HepG2 (cell line): Measurements from ENCODE around the gene DPH3. TPM values are rescaled to one million over a fixed set of nuclear protein-coding genes. Genes with fewer than 3 reads are reported as not detected.

ENCODE experiments used
- ATAC-seq: fragments of 200-7000 bp; cut with Tn5 transposase; 3 replicates; pipeline ENCODE4 v1.9.1; 2020; ENCODE audit warnings: mild to moderate bottlenecking, moderate library complexity
- BruUV-seq: library from RNA; stranded (reverse); fragments of 400-500 nt; replicated peaks from 2 replicates; lab custom pipeline; 2021; lab: Mats Ljungman, UMichigan
- CTCF ChIA-PET: fragments of 300-600 bp; formaldehyde crosslinking; extraction: SDS; loops from one replicate; lab custom pipeline; 2021; ENCODE audit warnings: low total read pairs, inconsistent platforms, low intra/inter-chr PET ratio; lab: Yijun Ruan, JAX
- POLR2A ChIA-PET: fragments of 350-600 bp; sonication (Branson Sonifier 250); formaldehyde crosslinking; loops from one replicate; lab custom pipeline; 2020; ENCODE audit warnings: antibody characterized with exemption, inconsistent platforms; lab: Yijun Ruan, JAX
- DNase-seq: peaks from one replicate; pipeline ENCODE4 v3.0.0-alpha.2; 2015; ENCODE audit warnings: low spot score
- FAIRE-seq: peaks from 3 replicates; lab custom pipeline; 2011; peaks lifted over from hg19 to GRCh38; lab: Jason Lieb, UNC
- H2AFZ ChIP-seq: one replicate; pipeline ENCODE4 v1.6.1; 2011; ENCODE audit warnings: low read length, inconsistent platforms
- H3K27ac ChIP-seq: fragments of 300-600 bp; 3 replicates; pipeline ENCODE4 v1.8.0; 2011; ENCODE audit warnings: mixed run types, mild to moderate bottlenecking, mixed read lengths, low read length, inconsistent platforms; ENCODE audit not compliant: insufficient read depth; ENCODE audit errors: extremely low read length
- H3K27me3 ChIP-seq, 2 experiments: fragments of 200-600 bp in 1 of 2; 2 replicates in 1 of 2; 3 replicates in 1 of 2; pipeline versions ENCODE4 v1.6.0 to v1.8.0; 2011; ENCODE audit warnings: low read length in 2 of 2, mild to moderate bottlenecking in 2 of 2, moderate library complexity in 2 of 2, inconsistent platforms in 1 of 2; ENCODE audit not compliant: insufficient read depth in 2 of 2, control insufficient read depth in 1 of 2
- H3K36me3 ChIP-seq, 2 experiments: fragments of 200-600 bp in 1 of 2; replicated peaks in 1 of 2; 2 replicates in 1 of 2; 3 replicates in 1 of 2; pipeline versions ENCODE4 v1.5.1 to v1.8.0; 2011; ENCODE audit warnings: low read length in 2 of 2, inconsistent platforms in 1 of 2; ENCODE audit not compliant: insufficient read depth in 2 of 2, control insufficient read depth in 1 of 2
- H3K4me1 ChIP-seq: 2 replicates; pipeline ENCODE4 v1.5.1; 2012; ENCODE audit warnings: low read length, inconsistent platforms; ENCODE audit not compliant: insufficient read depth
- H3K4me2 ChIP-seq: 2 replicates; pipeline ENCODE4 v1.6.0; 2011; ENCODE audit warnings: low read depth, low read length, inconsistent platforms
- H3K4me3 ChIP-seq, 3 experiments: fragments of 200-600 bp in 1 of 3; sonication (generic), shearing (Covaris generic) in 1 of 3; replicated peaks in 1 of 3; 2 replicates each; pipeline ENCODE4 v1.5.1; 2011 to 2016; ENCODE audit warnings: low read length in 3 of 3, inconsistent platforms in 2 of 3, low read depth in 2 of 3, mild to moderate bottlenecking in 2 of 3, control low read depth in 1 of 3, mixed read lengths in 1 of 3; ENCODE audit not compliant: insufficient read depth in 1 of 3
- H3K79me2 ChIP-seq: one replicate; pipeline ENCODE4 v1.6.1; 2011; ENCODE audit warnings: low read length, inconsistent platforms; ENCODE audit not compliant: insufficient read depth
- H3K9ac ChIP-seq: 2 replicates; pipeline ENCODE4 v1.6.0; 2011; ENCODE audit warnings: mild to moderate bottlenecking, low read depth, low read length, inconsistent platforms; ENCODE audit not compliant: insufficient read depth
- H3K9me3 ChIP-seq: 2 replicates; pipeline ENCODE4 v1.5.1; 2012; ENCODE audit warnings: mild to moderate bottlenecking, low read length
- H4K20me1 ChIP-seq: 2 replicates; pipeline ENCODE4 v1.6.0; 2011; ENCODE audit warnings: inconsistent platforms, mild to moderate bottlenecking, low read length, moderate library complexity; ENCODE audit not compliant: insufficient read depth
- ARID4A ChIP-seq: sonication (generic); formaldehyde crosslinking; IDR thresholded peaks from 2 replicates; pipeline ENCODE4 v1.5.0; 2020; ENCODE audit warnings: mild to moderate bottlenecking, missing genetic modification reagents, borderline replicate concordance
- CREBL2 ChIP-seq: sonication (generic); formaldehyde crosslinking; IDR thresholded peaks from 2 replicates; pipeline ENCODE4 v1.8.1; 2023; ENCODE audit warnings: missing genetic modification reagents, mild to moderate bottlenecking, borderline replicate concordance
- ETV5 ChIP-seq: IDR thresholded peaks from 2 replicates; pipeline ENCODE4 v1.6.1; 2018; ENCODE audit warnings: missing biosample characterization, missing genetic modification reagents, inconsistent platforms, borderline replicate concordance
- MYNN ChIP-seq: sonication (generic); formaldehyde crosslinking; IDR thresholded peaks from 2 replicates; pipeline ENCODE4 v1.4.0; 2020; ENCODE audit warnings: mild to moderate bottlenecking, low read depth, missing genetic modification reagents
- NFE2 ChIP-seq: sonication (generic); formaldehyde crosslinking; IDR thresholded peaks from 2 replicates; pipeline ENCODE4 v1.4.0; 2020; ENCODE audit warnings: missing genetic modification reagents
- NFRKB ChIP-seq: fragments of 450-650 bp; IDR thresholded peaks from 2 replicates; pipeline ENCODE4 v1.6.1; 2017
- TCF7L2 ChIP-seq: IDR thresholded peaks from 2 replicates; pipeline ENCODE4 v1.6.1; 2011; ENCODE audit warnings: mild to moderate bottlenecking, low read depth, low read length, moderate library complexity
- TFE3 ChIP-seq: IDR thresholded peaks from 2 replicates; pipeline ENCODE4 v1.6.1; 2016
- ZNF160 ChIP-seq: sonication (generic); formaldehyde crosslinking; IDR thresholded peaks from 2 replicates; pipeline ENCODE4 v1.8.0; 2022; ENCODE audit warnings: mild to moderate bottlenecking, inconsistent platforms, missing genetic modification reagents
- ZNF558 ChIP-seq: sonication (generic); formaldehyde crosslinking; IDR thresholded peaks from 2 replicates; pipeline ENCODE4 v1.9.0; 2022; ENCODE audit warnings: mild to moderate bottlenecking, missing genetic modification reagents, borderline replicate concordance
- WGBS: methylation state at CpG from one replicate; pipeline ENCODE4 v1.1.6; 2017; ENCODE audit warnings: low lambda C conversion rate; 5-methylcytosine and 5-hydroxymethylcytosine counted together
- in situ Hi-C: cut with HindIII; loops from 2 replicates; pipeline ENCODE4 v1.10.0; 2017; ENCODE audit warnings: low pct_unique_long_range_greater_than_20kb; ENCODE audit not compliant: extremely low pct_ligation_motif_present
- intact Hi-C: fragments of 100-400 bp; cut with micrococcal nuclease; formaldehyde crosslinking; loops from one replicate; pipeline ENCODE4 v1.10.0; 2022; ENCODE audit not compliant: unreplicated experiment
- polyA plus RNA-seq, 8 experiments: library from polyadenylated mRNA; depleted of rRNA in 3 of 8; stranded (reverse) in 7 of 8; unstranded in 1 of 8; fragments of >200 nt; fragmentation: Illumina TruSeq in 4 of 8; extraction: Trizol in 4 of 8; gene quantifications; 2 replicates each; pipeline versions ENCODE4 v1.2.1 to v1.2.3, GENCODE V29; 2011 to 2016; ENCODE audit warnings: low read depth in 4 of 8, missing spikeins in 1 of 8, mixed read lengths in 1 of 8; ENCODE audit not compliant: insufficient read depth in 1 of 8
- total RNA-seq, 5 experiments: library from RNA; depleted of rRNA; stranded (reverse); fragments of >200 nt; fragmentation: Illumina TruSeq; extraction: Trizol; gene quantifications; 2 replicates each; pipeline ENCODE4 v1.2.3, GENCODE V29; 2016; ENCODE audit warnings: low read depth in 1 of 5
- TF ChIP-seq, protein P1 (sequence below), 2 experiments: IDR thresholded peaks; 2 replicates each; pipeline ENCODE4 v1.6.1; 2011 to 2012; ENCODE audit warnings: low read length in 2 of 2, borderline replicate concordance in 1 of 2, low read depth in 1 of 2, mild to moderate bottlenecking in 1 of 2, moderate library complexity in 1 of 2

DPH3 gene
- total and polyA plus RNA-seq, 2 of the 13 experiments (the other 11 are each of a cell fraction or from before 2014, with no cell fraction given): 18.3 to 21.6 TPM

DNA sequence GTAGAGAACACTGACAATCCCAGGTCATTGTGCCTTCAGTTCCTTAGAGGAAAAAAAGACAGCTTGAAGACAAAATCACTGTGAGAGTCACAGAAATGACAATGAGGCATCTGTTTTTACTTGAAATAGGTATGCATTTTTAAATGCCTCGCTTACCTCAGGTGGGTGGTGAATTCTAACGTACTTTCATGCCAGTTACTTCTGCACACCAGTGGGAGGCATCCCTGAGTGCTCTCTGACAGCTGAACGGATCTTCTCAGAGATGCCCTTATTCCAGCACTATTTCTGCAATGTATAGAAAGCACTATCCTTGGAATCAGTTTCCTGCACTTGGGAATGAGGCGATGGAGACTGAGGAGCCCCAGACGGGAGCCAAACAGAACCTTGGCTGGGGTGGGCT is 16.2 kb downstream of the DPH3 start (continued):
- TF ChIP-seq TFE3 (CRISPR knock-in tag) (no peak), NFE2 (no peak), TCF7L2 (no peak), ETV5 (CRISPR knock-in tag) (no peak), MYNN (CRISPR knock-in tag) (no peak)

GRCh38 chr3:16247282-16248061 is 17.3 kb downstream of the DPH3 start:
- Histone ChIP-seq H3K9me3 (no peaks in the 10 kb centered on the region), H3K79me2 (no peaks in the 10 kb centered on the region), H3K4me1 (peaks cover 35% of the 10 kb centered on the region), H2AFZ (peak overlapping the region; percentile 81), H3K4me3 (peak overlapping the region; percentile 53 to 72 (median 55)), H3K36me3 (no peaks in the 10 kb centered on the region), H4K20me1 (no peaks in the 10 kb centered on the region), H3K4me2 (peak overlapping the region; percentile 98), H3K9ac (peak overlapping the region; percentile 65), H3K27ac (no peak overlapping the region), H3K27me3 (peaks cover 1 to 5% of the 10 kb centered on the region in 2 experiments; a peak in 2 of 5 replicates)
- ChIA-PET POLR2A (interaction anchor here (0.8 to 2.3 kb wide), 4 partner anchors 11 to 188 kb away, joined by 3 to 22 read pairs (median 5); partner anchors contain the start of genes DPH3 and OXNAD1), CTCF (interaction anchor here (0.8 to 1.7 kb wide), 5 partner anchors 13 to 617 kb away, joined by 3 to 17 read pairs (median 5); partner anchors contain the start of genes DPH3 and OXNAD1)
- whole genome bisulfite sequencing: 5% methylated on average over 14 of the region's 17 CpGs
- in situ Hi-C loops: loop anchor here (5.0 to 25.0 kb wide), 2 partner anchors 200 to 610 kb away; no protein-coding TSS in a partner anchor
- DNase-seq (peak; percentile 77), ATAC-seq (peak; percentile 82), FAIRE-seq (peak; percentile 88)
- intact Hi-C loops: loop anchor here (1.0 to 10.0 kb wide), 5 partner anchors 69 to 643 kb away; partner anchors contain the start of genes BTD and HACL1
- no TSS peak for BruUV-seq
- no peak for TF ChIP-seq CREBL2
- no peak for TF ChIP-seq ZNF160
- no peak for TF ChIP-seq NFRKB
- TF ChIP-seq ARID4A: no peak; the same call in 1 of the 2 replicates
- no peak for TF ChIP-seq ZNF558 (CRISPR knock-in tag)
- TF ChIP-seq, protein P1, sequence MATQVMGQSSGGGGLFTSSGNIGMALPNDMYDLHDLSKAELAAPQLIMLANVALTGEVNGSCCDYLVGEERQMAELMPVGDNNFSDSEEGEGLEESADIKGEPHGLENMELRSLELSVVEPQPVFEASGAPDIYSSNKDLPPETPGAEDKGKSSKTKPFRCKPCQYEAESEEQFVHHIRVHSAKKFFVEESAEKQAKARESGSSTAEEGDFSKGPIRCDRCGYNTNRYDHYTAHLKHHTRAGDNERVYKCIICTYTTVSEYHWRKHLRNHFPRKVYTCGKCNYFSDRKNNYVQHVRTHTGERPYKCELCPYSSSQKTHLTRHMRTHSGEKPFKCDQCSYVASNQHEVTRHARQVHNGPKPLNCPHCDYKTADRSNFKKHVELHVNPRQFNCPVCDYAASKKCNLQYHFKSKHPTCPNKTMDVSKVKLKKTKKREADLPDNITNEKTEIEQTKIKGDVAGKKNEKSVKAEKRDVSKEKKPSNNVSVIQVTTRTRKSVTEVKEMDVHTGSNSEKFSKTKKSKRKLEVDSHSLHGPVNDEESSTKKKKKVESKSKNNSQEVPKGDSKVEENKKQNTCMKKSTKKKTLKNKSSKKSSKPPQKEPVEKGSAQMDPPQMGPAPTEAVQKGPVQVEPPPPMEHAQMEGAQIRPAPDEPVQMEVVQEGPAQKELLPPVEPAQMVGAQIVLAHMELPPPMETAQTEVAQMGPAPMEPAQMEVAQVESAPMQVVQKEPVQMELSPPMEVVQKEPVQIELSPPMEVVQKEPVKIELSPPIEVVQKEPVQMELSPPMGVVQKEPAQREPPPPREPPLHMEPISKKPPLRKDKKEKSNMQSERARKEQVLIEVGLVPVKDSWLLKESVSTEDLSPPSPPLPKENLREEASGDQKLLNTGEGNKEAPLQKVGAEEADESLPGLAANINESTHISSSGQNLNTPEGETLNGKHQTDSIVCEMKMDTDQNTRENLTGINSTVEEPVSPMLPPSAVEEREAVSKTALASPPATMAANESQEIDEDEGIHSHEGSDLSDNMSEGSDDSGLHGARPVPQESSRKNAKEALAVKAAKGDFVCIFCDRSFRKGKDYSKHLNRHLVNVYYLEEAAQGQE (IDR thresholded peaks at IDR 0.05; ENCODE audit: borderline replicate concordance in 1 of 2, low read depth in 1 of 2, low read length in 2 of 2): no peak
